Measurements from ENCODE around the gene FAM107A.

DNA sequence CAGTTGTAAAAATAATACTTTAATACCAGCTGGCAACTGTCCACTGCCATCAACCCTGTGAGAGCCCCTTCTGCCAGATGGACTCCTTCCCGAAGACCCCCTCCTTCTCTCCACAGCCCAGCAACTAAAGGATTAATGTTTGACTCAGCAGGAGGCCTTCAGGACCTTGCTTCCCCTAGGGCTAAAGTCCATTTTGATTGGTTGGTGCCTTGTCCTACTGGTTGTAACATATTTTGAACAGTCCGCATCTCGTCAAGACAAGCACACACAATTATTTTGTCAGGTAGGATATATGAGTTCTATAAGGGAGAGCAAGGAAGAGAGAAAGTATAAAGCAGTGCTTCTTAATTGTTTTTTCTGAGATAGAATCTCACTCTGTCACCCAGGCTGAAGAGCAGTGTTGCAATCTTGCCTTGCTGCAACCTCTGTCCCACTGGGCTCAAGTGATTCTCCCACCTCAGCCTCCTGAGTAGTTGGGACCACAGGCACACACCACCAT, 58.9 kb downstream of the FAM107A start:
- TF ChIP-seq POLR2AphosphoS5 (IDR thresholded peaks at IDR 0.05; ENCODE audit: borderline replicate concordance, low read depth, low read length): no peak
- TF ChIP-seq FOXP2 (optimal IDR thresholded peaks at IDR 0.05; ENCODE audit: control extremely low read depth, extremely low read length, insufficient read depth): no peak
- no peak for TF ChIP-seq EZH2 (IDR thresholded peaks at IDR 0.05)

Measured in SK-N-MC (cell line).